GM12892 (cell line): ENCODE measurements around the gene CEMIP.

ENCODE experiments used
- POLR2A ChIP-seq: IDR thresholded peaks from 2 replicates; pipeline ENCODE4 v1.6.1; 2011; ENCODE audit warnings: low read depth, low read length, control low read depth
- POLR2AphosphoS5 ChIP-seq: IDR thresholded peaks from 2 replicates; pipeline ENCODE4 v1.6.1; 2011; ENCODE audit warnings: low read depth, low read length, control low read depth
- TAF1 ChIP-seq: IDR thresholded peaks from 2 replicates; pipeline ENCODE4 v1.6.1; 2011; ENCODE audit warnings: low read depth, mild to moderate bottlenecking, control low read depth, low read length, borderline replicate concordance

DNA sequence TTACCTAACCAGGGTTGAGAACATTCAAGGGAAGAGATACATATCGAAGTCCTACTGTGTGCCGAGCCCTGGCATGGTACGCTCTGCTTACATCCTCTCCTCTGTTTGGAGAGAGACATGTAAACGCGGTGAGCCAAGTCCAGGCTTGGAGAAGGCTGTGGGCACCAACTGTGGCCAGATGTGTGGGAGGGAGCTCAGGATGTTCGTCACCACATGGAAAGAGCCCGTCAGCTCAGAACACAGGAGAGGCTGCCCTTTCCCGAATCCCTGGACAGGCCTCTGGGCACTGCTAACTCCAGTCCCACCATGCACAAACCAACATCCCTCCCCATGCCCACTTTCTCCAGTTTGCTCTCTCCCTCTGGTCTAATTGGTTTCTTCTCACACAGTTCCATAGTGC is 167.4 kb downstream of the CEMIP start:
- TF ChIP-seq POLR2A (no peak), POLR2AphosphoS5 (no peak), TAF1 (no peak)
